Neural crest cell (in vitro differentiated cells): ENCODE results near the gene GAB3. TPM values are rescaled to one million over a fixed set of nuclear protein-coding genes. Genes with fewer than 3 reads are reported as not detected.

Source experiments
- DNase-seq: peaks from one replicate; pipeline ENCODE4 v3.0.0; 2021; ENCODE audit warnings: low read depth, mixed read lengths, low spot score
- H3K27ac Mint-ChIP-seq: one replicate; pipeline ENCODE4 v1.8.0; 2021; ENCODE audit warnings: mild to moderate bottlenecking, mixed read lengths; ENCODE audit not compliant: unreplicated experiment
- H3K27me3 Mint-ChIP-seq: 2 replicates; pipeline ENCODE4 v1.8.0; 2021; ENCODE audit warnings: low read depth, mild to moderate bottlenecking, mixed read lengths
- H3K36me3 Mint-ChIP-seq: 2 replicates; pipeline ENCODE4 v1.8.0; 2021; ENCODE audit warnings: low read depth, mild to moderate bottlenecking, mixed read lengths
- H3K4me1 Mint-ChIP-seq: 2 replicates; pipeline ENCODE4 v1.8.0; 2021; ENCODE audit warnings: mixed read lengths
- H3K4me3 Mint-ChIP-seq: one replicate; pipeline ENCODE4 v1.8.0; 2021; ENCODE audit warnings: mild to moderate bottlenecking, mixed read lengths
- H3K9me3 Mint-ChIP-seq: 2 replicates; pipeline ENCODE4 v1.8.0; 2021; ENCODE audit warnings: mixed read lengths
- CTCF ChIP-seq: fragments of 200-600 bp; sonication (generic); conservative IDR thresholded peaks from 2 replicates; pipeline ENCODE4 v1.5.0; 2021; ENCODE audit warnings: antibody characterized with exemption, mild to moderate bottlenecking
- total RNA-seq: library from RNA; stranded (reverse); gene quantifications from 2 replicates; pipeline ENCODE4 v1.2.1, GENCODE V29; 2021

Gene GAB3
- total RNA-seq, 1 donor from 2014 or later: 0.12 TPM

DNA sequence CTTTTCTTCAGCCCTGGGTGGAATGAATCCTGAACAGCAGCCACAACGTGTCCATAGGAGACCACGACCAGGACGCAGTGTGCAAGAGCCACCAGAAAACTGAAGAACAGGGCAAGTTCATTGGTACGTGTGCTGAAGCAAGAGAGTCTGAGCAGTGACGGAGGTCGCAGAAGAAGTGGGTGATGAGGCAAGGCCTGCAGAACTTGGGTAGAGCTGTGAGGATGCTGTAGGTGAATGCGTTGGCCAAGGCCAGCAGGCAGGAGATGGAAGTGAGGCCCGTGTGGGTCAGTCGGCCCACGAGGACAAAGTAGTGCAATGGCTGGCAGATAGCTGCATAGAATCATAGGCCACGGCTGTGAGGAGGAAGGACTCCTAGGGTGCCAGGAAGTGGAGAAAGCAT lies 91.9 kb downstream of the GAB3 start:
- Mint-ChIP-seq H3K9me3 (peaks cover 8% of the 10 kb centered on the region), H3K4me3 (no peak overlapping the region), H3K27me3 (no peaks in the 10 kb centered on the region), H3K36me3 (peaks cover 3% of the 10 kb centered on the region), H3K27ac (no peak overlapping the region), H3K4me1 (no peaks in the 10 kb centered on the region)
- DNase-seq: no peak
- TF ChIP-seq CTCF: no peak

GRCh38 chrX:154658187-154658586 lies 92.7 kb downstream of the GAB3 start:
- no peak for DNase-seq
- Mint-ChIP-seq H3K4me1 (no peaks in the 10 kb centered on the region), H3K9me3 (peaks cover 2% of the 10 kb centered on the region), H3K4me3 (no peak overlapping the region), H3K27ac (no peak overlapping the region), H3K36me3 (peaks cover 3% of the 10 kb centered on the region), H3K27me3 (no peaks in the 10 kb centered on the region)
- TF ChIP-seq CTCF: no peak

GRCh38 chrX:154657226-154657805 lies 93.6 kb downstream of the GAB3 start:
- TF ChIP-seq CTCF: no peak
- no peaks in the 10 kb centered on the region for H3K4me1 Mint-ChIP-seq

DNA sequence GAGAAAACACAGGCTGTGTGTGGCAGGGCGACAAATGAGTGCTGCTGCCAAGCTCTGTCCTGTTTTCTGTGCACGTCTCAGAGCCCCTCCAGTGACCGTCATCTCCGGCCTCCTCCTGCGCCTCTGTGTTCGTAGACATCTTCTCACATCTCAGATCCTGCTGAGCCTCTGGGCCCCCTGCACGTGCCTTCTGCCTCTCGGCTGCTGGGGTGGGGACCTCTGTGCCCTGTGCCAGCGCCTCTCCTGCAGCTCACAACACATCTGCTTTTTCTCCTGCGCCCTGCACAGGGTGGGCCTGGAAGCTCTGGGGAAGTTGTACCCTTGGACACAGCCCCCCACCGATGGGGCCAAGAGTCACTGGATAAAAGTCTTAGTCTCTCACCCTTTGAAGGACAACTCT lies 95.1 kb downstream of the GAB3 start:
- no peak overlapping the region for H3K4me3 Mint-ChIP-seq
- no peak overlapping the region for H3K27ac Mint-ChIP-seq
- H3K9me3 Mint-ChIP-seq: no peaks in the 10 kb centered on the region
- no peaks in the 10 kb centered on the region for H3K27me3 Mint-ChIP-seq
- no peak for TF ChIP-seq CTCF
- no peak for DNase-seq
- no peaks in the 10 kb centered on the region for H3K4me1 Mint-ChIP-seq
- peaks cover 3% of the 10 kb centered on the region for H3K36me3 Mint-ChIP-seq

More at GRCh38 chrX:154657226-154657805, 93.6 kb downstream of the GAB3 start:
- DNase-seq: no peak
- Mint-ChIP-seq H3K27me3 (no peaks in the 10 kb centered on the region), H3K27ac (no peak overlapping the region), H3K36me3 (peaks cover 3% of the 10 kb centered on the region), H3K4me3 (no peak overlapping the region), H3K9me3 (peaks cover 2% of the 10 kb centered on the region)

DNA sequence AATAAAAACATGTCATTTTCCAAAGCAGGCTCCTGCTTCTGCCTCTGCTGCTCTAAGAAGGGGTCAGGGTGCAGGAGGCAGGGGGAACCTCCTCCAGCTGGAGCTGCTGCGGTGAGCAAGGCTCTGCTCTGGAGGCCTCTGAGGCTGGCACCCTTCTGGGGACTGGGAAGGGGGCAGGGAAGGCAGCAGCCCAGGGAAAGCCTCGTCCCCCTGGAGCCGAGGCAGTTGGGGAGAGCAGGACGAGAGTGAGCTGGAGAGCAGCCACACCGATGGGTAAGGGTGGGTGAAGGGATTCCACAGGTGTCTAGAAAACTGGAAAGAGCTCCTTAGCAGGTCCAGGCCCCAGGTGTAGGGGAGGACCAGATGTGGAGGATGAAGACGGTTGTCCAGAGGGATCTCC lies 95.5 kb downstream of the GAB3 start:
- no peak for DNase-seq
- Mint-ChIP-seq H3K4me3 (no peak overlapping the region), H3K27me3 (no peaks in the 10 kb centered on the region), H3K36me3 (peaks cover 3% of the 10 kb centered on the region), H3K4me1 (no peaks in the 10 kb centered on the region), H3K9me3 (no peaks in the 10 kb centered on the region), H3K27ac (no peak overlapping the region)
- TF ChIP-seq CTCF: no peak
